ENCODE measurements around the gene NAV2.

- no peak for TF ChIP-seq CTCF (IDR thresholded peaks at IDR 0.05)
- no peak for TF ChIP-seq POLR2A (IDR thresholded peaks at IDR 0.05)
Measured at GRCh38 chr11:19959648-19960059, 247.0 kb downstream of the NAV2 start.
